GM19035 (cell line): ENCODE results near the gene CD74.

ENCODE experiments used
- ATAC-seq: cut with Tn5 transposase; IDR thresholded peaks from one replicate; pipeline ENCODE4 v1.9.1; 2021; ENCODE audit not compliant: unreplicated experiment

Gene CD74

GRCh38 chr5:150397782-150398721 is 14.7 kb downstream of the CD74 start:
- ATAC-seq: no peak

GRCh38 chr5:150397146-150397781 is 15.4 kb downstream of the CD74 start:
- ATAC-seq: no peak

- no peak for ATAC-seq
These were observed 16.4 kb downstream of the CD74 start for GRCh38 chr5:150396267-150396666.

DNA sequence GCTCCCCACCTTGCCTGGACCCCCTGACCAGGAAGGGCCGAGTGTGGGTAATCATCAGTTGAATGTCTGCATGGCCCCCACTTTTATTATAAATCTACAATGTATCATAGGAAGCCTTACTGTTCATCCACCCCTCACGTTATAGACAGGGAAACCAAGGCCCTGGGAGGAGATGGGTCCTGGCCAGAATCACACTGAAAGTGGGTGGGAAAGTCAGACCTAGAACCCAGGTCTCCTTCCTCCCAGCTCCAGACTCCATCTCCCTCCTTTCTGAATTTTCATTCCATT is 17.1 kb downstream of the CD74 start:
- ATAC-seq: no peak

- no peak for ATAC-seq
These were observed 17.6 kb downstream of the CD74 start for GRCh38 chr5:150394912-150395687.

DNA sequence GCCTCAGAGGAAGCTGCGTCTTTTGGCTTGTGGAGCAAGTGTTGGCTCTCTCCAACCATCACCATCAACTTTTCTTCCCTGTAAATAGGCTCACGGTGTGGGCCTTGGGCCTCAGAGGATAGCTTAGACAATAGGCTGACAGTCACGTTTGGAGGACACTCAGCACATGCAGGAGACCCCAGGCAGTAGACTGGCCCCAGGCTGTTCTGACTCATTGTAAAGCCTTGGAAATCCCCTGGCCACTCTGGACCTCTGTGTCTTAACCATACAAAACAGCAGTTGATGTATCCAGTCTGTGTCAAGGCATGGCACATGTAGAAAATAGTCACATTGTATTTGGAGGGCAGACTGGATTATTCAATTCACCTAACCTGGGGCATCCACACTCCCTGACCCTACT is 18.6 kb downstream of the CD74 start:
- ATAC-seq: peak; percentile 58

DNA sequence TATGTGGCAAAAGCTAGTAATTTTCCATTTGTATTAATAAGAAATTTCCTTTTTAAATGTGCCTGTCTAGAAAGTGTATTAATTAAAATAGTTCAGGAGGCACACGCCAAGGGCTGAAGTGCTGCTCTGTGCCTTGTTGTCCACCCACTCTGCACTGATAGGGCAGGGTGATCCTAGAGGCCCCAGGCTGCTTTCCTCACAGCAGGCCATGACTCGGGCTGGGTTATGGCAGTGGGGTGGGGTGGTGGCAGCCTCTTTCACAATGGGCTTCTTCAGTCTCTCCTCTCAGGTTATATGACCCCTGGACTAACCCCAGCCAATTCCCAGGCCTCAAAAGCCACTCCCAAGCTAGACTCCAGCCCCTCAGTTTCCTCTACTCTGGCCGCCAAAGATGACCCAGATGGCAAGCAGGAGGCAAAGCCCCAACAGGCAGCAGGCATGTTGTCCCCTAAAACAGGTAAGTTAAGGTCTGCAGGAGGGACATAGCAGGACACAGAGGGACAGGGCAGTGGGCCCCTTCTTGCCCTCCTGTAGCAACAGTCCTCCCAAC is 19.5 kb downstream of the CD74 start:
- ATAC-seq: no peak

- no peak for ATAC-seq
These were observed 20.0 kb downstream of the CD74 start for GRCh38 chr5:150392680-150393079.

DNA sequence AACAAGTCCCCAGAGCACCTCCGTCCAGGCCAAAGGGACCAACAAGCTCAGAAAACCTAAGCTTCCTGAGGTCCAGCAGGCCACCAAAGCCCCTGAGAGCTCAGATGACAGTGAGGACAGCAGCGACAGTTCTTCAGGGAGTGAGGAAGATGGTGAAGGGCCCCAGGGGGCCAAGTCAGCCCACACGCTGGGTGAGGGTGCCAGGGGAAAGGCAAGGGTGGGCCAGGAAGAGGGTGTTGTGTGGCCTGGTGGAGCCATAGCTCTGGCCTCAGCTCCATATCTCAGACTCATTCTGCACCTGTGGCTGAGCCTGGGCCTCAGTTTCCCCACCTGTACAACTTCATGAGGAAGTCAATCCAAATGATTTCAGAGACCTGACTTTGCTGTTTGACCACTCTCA is 20.7 kb downstream of the CD74 start:
- no peak for ATAC-seq

DNA sequence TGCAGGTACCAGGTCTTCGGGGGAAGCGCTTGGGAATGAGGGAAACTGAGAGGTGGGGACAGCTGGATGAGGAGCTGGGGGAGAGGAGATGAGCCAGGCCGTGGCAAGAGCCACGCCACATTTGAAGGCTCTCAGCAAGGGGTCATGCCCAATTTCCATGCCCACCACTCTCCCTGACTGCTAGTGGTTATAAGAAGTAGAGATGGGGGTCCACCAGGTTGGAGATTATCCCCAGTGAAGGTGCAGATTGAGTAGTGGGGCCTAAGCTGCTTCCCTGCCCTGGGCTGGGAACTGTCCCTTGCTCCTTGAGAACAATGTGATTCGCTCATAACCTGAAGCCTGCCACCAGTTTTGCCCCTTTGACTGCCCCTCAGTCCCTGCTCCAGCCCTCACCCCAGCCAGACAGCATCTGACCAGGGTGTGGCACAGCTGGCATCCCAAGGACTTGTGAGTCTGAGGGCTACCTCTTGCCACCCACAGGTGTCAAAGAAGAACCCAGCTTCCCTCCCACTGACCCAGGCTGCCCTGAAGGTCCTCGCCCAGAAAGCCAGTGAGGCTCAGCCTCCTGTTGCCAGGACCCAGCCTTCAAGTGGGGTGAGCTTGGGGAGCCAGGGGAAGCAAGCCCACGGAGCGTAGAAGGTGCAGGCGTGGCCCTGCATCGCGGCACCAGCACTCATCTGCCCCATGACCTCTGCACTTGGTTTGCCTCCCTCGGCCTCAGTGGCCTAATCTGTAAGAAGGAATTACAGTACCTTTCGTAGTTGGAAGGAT is 21.5 kb downstream of the CD74 start:
- no peak for ATAC-seq

- ATAC-seq: no peak
These were observed 23.0 kb downstream of the CD74 start for GRCh38 chr5:150389531-150390266.

DNA sequence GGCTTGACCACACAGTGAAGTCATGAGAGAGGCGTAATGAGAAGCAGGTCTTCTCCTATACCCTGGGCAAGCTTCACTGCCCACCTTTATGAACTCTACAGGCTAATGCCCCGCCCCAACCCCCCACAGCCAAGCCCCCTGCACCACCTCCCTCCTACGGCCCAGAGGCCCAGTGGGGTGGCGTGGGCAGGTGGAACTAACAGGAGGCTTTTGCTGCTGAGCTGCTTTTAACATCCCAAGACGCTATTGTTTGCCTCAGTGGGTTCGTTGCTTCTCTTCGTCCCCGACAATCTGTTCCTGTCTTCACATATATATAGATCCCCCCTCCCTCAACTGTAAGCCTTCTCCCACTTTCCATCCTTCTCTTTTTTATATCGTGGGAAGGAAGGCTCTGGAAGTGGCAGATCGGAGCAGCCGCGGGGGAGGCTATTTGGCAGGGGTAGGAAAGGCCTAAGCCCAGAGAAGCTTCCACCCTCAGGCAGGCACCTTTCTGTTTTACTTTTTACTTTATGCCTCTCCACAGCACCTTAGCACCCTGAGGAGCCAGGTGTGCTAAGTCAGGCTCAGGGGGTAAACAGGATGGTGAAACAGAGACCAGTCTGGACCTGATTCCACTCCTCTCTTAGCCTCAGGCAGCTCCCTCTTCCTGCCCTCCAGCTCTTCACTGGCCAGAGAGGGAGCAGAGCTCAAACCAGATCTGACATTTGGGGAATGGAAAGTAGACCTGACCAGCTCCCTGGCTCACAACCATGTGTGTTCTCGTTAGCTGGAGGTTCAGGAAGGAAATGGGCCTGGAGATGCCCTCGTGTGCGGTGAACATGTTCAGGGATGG is 26.5 kb downstream of the CD74 start:
- ATAC-seq: no peak

GRCh38 chr5:150384701-150385100 is 28.0 kb downstream of the CD74 start:
- ATAC-seq: no peak

GRCh38 chr5:150377964-150378694 is 34.6 kb downstream of the CD74 start:
- no peak for ATAC-seq

DNA sequence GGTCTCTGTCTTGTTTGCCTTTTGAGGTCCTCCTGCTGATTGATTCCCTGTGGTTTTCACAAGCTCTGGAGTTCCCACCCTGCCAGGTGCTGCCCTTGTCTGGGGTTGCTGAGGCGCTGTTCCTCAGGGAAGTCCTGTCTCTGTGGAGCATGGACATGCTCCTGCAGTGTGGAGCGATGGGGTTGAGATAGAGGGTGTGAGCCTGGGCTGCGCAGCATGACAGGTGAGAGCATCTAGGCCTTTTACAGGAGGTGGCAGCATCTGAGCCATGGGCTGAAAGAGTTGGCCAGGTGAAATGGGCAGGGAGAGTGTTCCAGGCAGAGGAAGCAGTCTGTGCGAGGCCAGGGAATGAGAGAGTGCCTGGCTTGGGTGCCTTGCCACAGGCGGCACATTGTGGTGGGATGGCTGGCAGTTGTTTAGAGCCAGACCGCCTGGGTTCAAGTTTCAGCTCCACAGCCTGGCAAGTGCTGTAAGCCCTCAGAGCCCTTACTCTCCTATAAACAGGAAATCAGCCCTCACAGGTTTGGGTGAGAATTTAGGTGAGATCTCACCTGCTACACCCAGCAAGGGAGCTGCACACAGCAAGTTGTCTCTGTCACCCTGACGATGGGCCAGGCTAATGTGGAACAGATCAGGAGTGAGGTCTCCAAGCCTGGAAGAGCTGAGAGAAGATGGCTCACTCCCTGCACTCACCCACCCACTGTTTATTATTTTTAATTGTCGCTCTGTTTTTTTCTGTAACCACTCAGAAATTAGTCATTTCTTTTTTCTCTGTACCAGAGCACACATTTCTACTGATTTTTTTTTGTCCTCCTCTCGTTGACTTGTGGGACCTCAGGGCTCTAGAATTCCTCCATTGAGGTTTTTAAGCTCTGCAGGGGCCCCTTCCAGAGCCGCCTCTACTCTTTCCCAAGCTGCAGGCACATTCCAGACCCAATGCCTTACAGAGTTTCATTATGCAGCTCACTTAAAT is 35.6 kb downstream of the CD74 start:
- no peak for ATAC-seq

DNA sequence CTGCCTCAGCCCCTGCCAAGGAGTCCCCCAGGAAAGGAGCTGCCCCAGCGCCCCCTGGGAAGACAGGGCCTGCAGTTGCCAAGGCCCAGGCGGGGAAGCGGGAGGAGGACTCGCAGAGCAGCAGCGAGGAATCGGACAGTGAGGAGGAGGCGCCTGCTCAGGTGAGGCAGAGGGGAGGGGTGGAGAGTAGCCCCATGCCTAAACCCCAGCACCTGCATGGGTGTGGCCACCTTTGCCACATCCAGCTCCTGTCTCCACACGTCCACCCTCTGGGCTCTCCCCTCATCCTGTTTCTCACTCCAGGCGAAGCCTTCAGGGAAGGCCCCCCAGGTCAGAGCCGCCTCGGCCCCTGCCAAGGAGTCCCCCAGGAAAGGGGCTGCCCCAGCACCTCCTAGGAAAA is 38.1 kb downstream of the CD74 start:
- no peak for ATAC-seq

DNA sequence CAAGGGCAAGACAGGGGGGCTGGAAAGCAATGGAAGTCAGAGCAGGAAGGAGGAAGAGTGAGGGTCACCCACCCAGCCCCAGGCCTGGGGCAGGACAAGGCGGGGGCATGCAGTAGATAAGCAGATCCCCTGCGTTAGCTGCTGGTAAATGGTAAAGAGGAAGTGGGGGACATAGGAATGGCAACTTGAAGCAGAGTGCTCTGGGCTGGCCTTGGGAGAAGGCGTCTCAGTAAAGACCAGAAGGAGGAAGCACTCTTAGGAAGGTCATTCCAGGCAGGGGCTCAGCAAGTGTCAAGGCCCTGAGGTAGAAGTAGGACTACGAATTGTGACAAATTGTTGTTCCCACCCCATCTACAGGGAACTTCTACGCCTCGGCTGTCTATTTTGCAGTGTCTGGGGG is 40.1 kb downstream of the CD74 start:
- ATAC-seq: no peak
